ENCODE measurements around the gene ZNF66.

- TF ChIP-seq CTCF (IDR thresholded peaks at IDR 0.05; ENCODE audit: borderline replicate concordance, extremely low read depth, low read length, poor library complexity, severe bottlenecking) (no peak), EZH2 (IDR thresholded peaks at IDR 0.05; ENCODE audit: borderline replicate concordance, low read depth, low read length, severe bottlenecking) (no peak)
Observed at GRCh38 chr19:20840371-20840770, 64.3 kb downstream of the ZNF66 start.

Data from DND-41 (cell line).